HEK293 (cell line): ENCODE data around the gene CNPY4.

ENCODE experiments used
- BCL11A ChIP-seq: fragments of 450-650 bp; formaldehyde crosslinking; IDR thresholded peaks from 2 replicates; pipeline ENCODE4 v1.5.1; 2016; ENCODE audit warnings: low read depth, missing biosample characterization, missing genetic modification characterization
- GFI1B ChIP-seq: fragments of 450-650 bp; formaldehyde crosslinking; IDR thresholded peaks from 2 replicates; pipeline ENCODE4 v1.5.1; 2016; ENCODE audit warnings: missing biosample characterization, missing genetic modification characterization
- MEIS1 ChIP-seq: sonication (generic); formaldehyde crosslinking; IDR thresholded peaks from 2 replicates; pipeline ENCODE4 v1.8.1; 2022; ENCODE audit warnings: missing genetic modification reagents, mild to moderate bottlenecking, borderline replicate concordance
- OVOL3 ChIP-seq: fragments of 450-650 bp; formaldehyde crosslinking; IDR thresholded peaks from 2 replicates; pipeline ENCODE4 v1.5.1; 2016; ENCODE audit warnings: missing biosample characterization, missing genetic modification characterization
- SP7 ChIP-seq: fragments of 450-650 bp; formaldehyde crosslinking; IDR thresholded peaks from 2 replicates; pipeline ENCODE4 v1.5.1; 2016; ENCODE audit warnings: missing biosample characterization, missing genetic modification characterization
- TRIM28 ChIP-seq: IDR thresholded peaks from 2 replicates; pipeline ENCODE4 v1.6.1; 2011; ENCODE audit warnings: low read length, control low read depth, borderline replicate concordance
- YY1 ChIP-seq: fragments of 450-650 bp; formaldehyde crosslinking; IDR thresholded peaks from 2 replicates; pipeline ENCODE4 v1.5.1; 2018; ENCODE audit warnings: missing biosample characterization, missing genetic modification characterization
- ZBTB20 ChIP-seq: fragments of 450-650 bp; formaldehyde crosslinking; IDR thresholded peaks from 2 replicates; pipeline ENCODE4 v1.5.1; 2016; ENCODE audit warnings: missing biosample characterization, missing genetic modification characterization
- ZBTB8A ChIP-seq: fragments of 450-650 bp; formaldehyde crosslinking; IDR thresholded peaks from 2 replicates; pipeline ENCODE4 v1.5.1; 2016; ENCODE audit warnings: missing biosample characterization, missing genetic modification characterization
- ZFHX2 ChIP-seq: fragments of 450-650 bp; formaldehyde crosslinking; conservative IDR thresholded peaks from 2 replicates; pipeline ENCODE4 v1.5.1; 2016; ENCODE audit warnings: missing biosample characterization, missing genetic modification characterization
- ZNF114 ChIP-seq: fragments of 450-650 bp; formaldehyde crosslinking; IDR thresholded peaks from 2 replicates; pipeline ENCODE4 v1.5.0; 2017; ENCODE audit warnings: missing biosample characterization, missing genetic modification characterization
- ZNF146 ChIP-seq: fragments of 450-650 bp; formaldehyde crosslinking; IDR thresholded peaks from 2 replicates; pipeline ENCODE4 v1.5.1; 2016; ENCODE audit warnings: missing biosample characterization, missing genetic modification characterization
- ZNF174 ChIP-seq: fragments of 450-650 bp; formaldehyde crosslinking; IDR thresholded peaks from 2 replicates; pipeline ENCODE4 v1.5.0; 2017; ENCODE audit warnings: missing biosample characterization, mild to moderate bottlenecking, missing genetic modification characterization
- ZNF19 ChIP-seq: fragments of 450-650 bp; formaldehyde crosslinking; IDR thresholded peaks from 2 replicates; pipeline ENCODE4; 2016; ENCODE audit warnings: missing biosample characterization, missing genetic modification characterization, low read depth
- ZNF341 ChIP-seq: fragments of 450-650 bp; formaldehyde crosslinking; IDR thresholded peaks from 2 replicates; pipeline ENCODE4; 2016; ENCODE audit warnings: low read depth, missing biosample characterization, missing genetic modification characterization
- ZNF354C ChIP-seq: fragments of 450-650 bp; formaldehyde crosslinking; IDR thresholded peaks from 2 replicates; pipeline ENCODE4 v1.5.1; 2016; ENCODE audit warnings: missing biosample characterization, missing genetic modification characterization, low read depth, borderline replicate concordance
- ZNF48 ChIP-seq: fragments of 450-650 bp; formaldehyde crosslinking; IDR thresholded peaks from 2 replicates; pipeline ENCODE4 v1.5.1; 2016; ENCODE audit warnings: missing biosample characterization, missing genetic modification characterization
- ZNF501 ChIP-seq: fragments of 450-650 bp; formaldehyde crosslinking; IDR thresholded peaks from 2 replicates; pipeline ENCODE4 v1.5.1; 2016; ENCODE audit warnings: missing biosample characterization, missing genetic modification characterization
- ZNF530 ChIP-seq: fragments of 450-650 bp; formaldehyde crosslinking; IDR thresholded peaks from 2 replicates; pipeline ENCODE4 v1.5.1; 2016; ENCODE audit warnings: low read depth, missing biosample characterization, missing genetic modification characterization
- ZNF707 ChIP-seq: fragments of 450-650 bp; formaldehyde crosslinking; IDR thresholded peaks from 2 replicates; pipeline ENCODE4 v1.5.1; 2016; ENCODE audit warnings: missing biosample characterization, missing genetic modification characterization
- ZNF843 ChIP-seq: fragments of 450-650 bp; formaldehyde crosslinking; IDR thresholded peaks from 2 replicates; pipeline ENCODE4 v1.5.1; 2016; ENCODE audit warnings: missing biosample characterization, missing genetic modification characterization
- ZSCAN30 ChIP-seq: fragments of 450-650 bp; IDR thresholded peaks from 2 replicates; pipeline ENCODE4 v1.5.1; 2018; ENCODE audit warnings: missing biosample characterization, mild to moderate bottlenecking, missing genetic modification characterization, moderate library complexity
- TF ChIP-seq, protein P1 (sequence below): fragments of 450-650 bp; formaldehyde crosslinking; IDR thresholded peaks from 2 replicates; pipeline ENCODE4 v1.5.1; 2017; ENCODE audit warnings: missing biosample characterization, missing genetic modification characterization
- TF ChIP-seq, protein P2 (sequence below): fragments of 450-650 bp; formaldehyde crosslinking; conservative IDR thresholded peaks from 2 replicates; pipeline ENCODE4 v1.5.1; 2016; ENCODE audit warnings: low read depth, missing biosample characterization, missing genetic modification characterization
- TF ChIP-seq, protein P3 (sequence below): fragments of 450-650 bp; formaldehyde crosslinking; IDR thresholded peaks from 2 replicates; pipeline ENCODE4 v1.5.1; 2016; ENCODE audit warnings: missing biosample characterization, missing genetic modification characterization
- TF ChIP-seq, protein P4 (sequence below): fragments of 450-650 bp; formaldehyde crosslinking; IDR thresholded peaks from 2 replicates; pipeline ENCODE4 v1.5.1; 2016; ENCODE audit warnings: missing biosample characterization, missing genetic modification characterization
- TF ChIP-seq, protein P5 (sequence below): fragments of 450-650 bp; formaldehyde crosslinking; IDR thresholded peaks from 2 replicates; pipeline ENCODE4 v1.5.1; 2016; ENCODE audit warnings: missing biosample characterization, missing genetic modification characterization
- TF ChIP-seq, protein P6 (sequence below): fragments of 450-650 bp; formaldehyde crosslinking; IDR thresholded peaks from 2 replicates; pipeline ENCODE4 v1.5.1; 2016; ENCODE audit warnings: missing biosample characterization, missing genetic modification characterization

CNPY4 gene

DNA sequence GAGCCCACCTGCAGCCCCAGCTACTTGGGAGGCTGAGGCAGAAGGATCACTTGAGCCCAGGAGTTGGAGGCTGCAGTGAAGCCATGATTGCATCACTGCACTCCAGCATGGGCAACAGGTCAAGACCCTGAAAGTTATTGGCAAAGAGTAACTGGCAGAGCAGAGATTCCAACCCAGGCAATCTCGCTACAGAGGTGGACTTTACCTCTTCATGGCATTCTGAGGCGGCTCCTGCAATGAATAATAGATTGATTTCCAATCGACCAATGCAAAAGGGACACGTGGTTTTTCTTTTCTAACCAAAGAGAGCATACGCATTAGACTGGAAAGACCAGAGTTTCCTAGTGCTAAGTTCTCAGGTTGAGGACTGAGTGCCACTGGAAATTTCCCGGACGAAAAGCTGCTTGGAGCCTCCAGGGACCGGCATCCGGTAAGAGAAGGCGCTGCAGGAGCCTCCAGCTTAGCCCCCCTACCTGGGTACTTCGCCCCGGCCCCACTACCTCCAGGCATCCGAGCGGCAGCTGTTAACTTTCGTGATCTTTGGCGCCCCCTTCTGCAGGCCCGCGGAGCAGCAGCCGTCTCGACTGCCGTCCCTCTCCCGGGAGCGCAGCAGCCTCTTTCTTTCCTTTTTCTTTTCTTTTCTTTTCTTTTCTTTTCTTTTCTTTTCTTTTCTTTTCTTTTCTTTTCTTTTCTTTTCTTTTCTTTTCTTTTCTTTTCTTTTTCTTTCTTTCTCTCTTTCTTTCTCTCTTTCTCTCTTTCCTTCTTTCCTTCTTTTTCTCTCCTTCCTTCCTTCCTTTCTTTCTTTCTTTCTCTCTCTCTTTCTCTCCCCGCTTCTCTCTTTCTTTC lies 11.4 kb downstream of the CNPY4 start (continued):
- TF ChIP-seq, protein P1, sequence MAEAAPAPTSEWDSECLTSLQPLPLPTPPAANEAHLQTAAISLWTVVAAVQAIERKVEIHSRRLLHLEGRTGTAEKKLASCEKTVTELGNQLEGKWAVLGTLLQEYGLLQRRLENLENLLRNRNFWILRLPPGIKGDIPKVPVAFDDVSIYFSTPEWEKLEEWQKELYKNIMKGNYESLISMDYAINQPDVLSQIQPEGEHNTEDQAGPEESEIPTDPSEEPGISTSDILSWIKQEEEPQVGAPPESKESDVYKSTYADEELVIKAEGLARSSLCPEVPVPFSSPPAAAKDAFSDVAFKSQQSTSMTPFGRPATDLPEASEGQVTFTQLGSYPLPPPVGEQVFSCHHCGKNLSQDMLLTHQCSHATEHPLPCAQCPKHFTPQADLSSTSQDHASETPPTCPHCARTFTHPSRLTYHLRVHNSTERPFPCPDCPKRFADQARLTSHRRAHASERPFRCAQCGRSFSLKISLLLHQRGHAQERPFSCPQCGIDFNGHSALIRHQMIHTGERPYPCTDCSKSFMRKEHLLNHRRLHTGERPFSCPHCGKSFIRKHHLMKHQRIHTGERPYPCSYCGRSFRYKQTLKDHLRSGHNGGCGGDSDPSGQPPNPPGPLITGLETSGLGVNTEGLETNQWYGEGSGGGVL (tag by site-specific recombination), result no peak
- no peak for TF ChIP-seq ZNF114
- TF ChIP-seq ZNF530 (tag by site-specific recombination), result no peak
- no peak for TF ChIP-seq ZFHX2 (tag by site-specific recombination)
- no peak for TF ChIP-seq ZSCAN30 (tag by site-specific recombination)
- no peak for TF ChIP-seq ZNF174
- TF ChIP-seq ZNF354C (tag by site-specific recombination), result no peak
- no peak for TF ChIP-seq ZNF341 (tag by site-specific recombination)
- TF ChIP-seq MEIS1 (CRISPR knock-in tag), result no peak
- TF ChIP-seq BCL11A (tag by site-specific recombination), result no peak
- no peak for TF ChIP-seq ZNF501 (tag by site-specific recombination)
- no peak for TF ChIP-seq ZNF843
- TF ChIP-seq, protein P2, sequence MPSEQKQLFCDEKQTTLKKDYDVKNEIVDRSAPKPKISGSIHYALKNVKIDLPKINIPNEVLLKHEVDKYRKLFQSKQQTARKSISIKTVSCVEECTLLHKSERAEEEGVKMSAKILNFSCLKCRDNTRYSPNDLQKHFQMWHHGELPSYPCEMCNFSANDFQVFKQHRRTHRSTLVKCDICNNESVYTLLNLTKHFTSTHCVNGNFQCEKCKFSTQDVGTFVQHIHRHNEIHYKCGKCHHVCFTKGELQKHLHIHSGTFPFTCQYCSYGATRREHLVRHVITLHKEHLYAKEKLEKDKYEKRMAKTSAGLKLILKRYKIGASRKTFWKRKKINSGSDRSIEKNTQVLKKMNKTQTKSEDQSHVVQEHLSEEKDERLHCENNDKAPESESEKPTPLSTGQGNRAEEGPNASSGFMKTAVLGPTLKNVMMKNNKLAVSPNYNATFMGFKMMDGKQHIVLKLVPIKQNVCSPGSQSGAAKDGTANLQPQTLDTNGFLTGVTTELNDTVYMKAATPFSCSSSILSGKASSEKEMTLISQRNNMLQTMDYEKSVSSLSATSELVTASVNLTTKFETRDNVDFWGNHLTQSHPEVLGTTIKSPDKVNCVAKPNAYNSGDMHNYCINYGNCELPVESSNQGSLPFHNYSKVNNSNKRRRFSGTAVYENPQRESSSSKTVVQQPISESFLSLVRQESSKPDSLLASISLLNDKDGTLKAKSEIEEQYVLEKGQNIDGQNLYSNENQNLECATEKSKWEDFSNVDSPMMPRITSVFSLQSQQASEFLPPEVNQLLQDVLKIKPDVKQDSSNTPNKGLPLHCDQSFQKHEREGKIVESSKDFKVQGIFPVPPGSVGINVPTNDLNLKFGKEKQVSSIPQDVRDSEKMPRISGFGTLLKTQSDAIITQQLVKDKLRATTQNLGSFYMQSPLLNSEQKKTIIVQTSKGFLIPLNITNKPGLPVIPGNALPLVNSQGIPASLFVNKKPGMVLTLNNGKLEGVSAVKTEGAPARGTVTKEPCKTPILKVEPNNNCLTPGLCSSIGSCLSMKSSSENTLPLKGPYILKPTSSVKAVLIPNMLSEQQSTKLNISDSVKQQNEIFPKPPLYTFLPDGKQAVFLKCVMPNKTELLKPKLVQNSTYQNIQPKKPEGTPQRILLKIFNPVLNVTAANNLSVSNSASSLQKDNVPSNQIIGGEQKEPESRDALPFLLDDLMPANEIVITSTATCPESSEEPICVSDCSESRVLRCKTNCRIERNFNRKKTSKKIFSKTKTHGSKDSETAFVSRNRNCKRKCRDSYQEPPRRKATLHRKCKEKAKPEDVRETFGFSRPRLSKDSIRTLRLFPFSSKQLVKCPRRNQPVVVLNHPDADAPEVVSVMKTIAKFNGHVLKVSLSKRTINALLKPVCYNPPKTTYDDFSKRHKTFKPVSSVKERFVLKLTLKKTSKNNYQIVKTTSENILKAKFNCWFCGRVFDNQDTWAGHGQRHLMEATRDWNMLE (tag by site-specific recombination), result no peak
- TF ChIP-seq GFI1B, result no peak
- TF ChIP-seq, protein P3, sequence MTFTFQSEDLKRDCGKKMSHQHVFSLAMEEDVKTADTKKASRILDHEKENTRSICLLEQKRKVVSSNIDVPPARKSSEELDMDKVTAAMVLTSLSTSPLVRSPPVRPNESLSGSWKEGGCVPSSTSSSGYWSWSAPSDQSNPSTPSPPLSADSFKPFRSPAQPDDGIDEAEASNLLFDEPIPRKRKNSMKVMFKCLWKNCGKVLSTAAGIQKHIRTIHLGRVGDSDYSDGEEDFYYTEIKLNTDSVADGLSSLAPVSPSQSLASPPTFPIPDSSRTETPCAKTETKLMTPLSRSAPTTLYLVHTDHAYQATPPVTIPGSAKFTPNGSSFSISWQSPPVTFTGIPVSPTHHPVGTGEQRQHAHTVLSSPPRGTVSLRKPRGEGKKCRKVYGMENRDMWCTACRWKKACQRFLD (tag by site-specific recombination), result no peak
- no peak for TF ChIP-seq ZNF48 (tag by site-specific recombination)
- TF ChIP-seq, protein P4, sequence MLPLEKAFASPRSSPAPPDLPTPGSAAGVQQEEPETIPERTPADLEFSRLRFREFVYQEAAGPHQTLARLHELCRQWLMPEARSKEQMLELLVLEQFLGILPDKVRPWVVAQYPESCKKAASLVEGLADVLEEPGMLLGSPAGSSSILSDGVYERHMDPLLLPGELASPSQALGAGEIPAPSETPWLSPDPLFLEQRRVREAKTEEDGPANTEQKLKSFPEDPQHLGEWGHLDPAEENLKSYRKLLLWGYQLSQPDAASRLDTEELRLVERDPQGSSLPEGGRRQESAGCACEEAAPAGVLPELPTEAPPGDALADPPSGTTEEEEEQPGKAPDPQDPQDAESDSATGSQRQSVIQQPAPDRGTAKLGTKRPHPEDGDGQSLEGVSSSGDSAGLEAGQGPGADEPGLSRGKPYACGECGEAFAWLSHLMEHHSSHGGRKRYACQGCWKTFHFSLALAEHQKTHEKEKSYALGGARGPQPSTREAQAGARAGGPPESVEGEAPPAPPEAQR (tag by site-specific recombination), result no peak
- no peak for TF ChIP-seq YY1 (tag by site-specific recombination)
- no peak; the same call in 1 of the 2 replicates for TF ChIP-seq SP7
- no peak for TF ChIP-seq OVOL3 (tag by site-specific recombination)
- TF ChIP-seq ZBTB20, result no peak
- peak; percentile 29; the same call in 1 of the 2 replicates for TF ChIP-seq ZBTB8A (tag by site-specific recombination)
- TF ChIP-seq, protein P5, sequence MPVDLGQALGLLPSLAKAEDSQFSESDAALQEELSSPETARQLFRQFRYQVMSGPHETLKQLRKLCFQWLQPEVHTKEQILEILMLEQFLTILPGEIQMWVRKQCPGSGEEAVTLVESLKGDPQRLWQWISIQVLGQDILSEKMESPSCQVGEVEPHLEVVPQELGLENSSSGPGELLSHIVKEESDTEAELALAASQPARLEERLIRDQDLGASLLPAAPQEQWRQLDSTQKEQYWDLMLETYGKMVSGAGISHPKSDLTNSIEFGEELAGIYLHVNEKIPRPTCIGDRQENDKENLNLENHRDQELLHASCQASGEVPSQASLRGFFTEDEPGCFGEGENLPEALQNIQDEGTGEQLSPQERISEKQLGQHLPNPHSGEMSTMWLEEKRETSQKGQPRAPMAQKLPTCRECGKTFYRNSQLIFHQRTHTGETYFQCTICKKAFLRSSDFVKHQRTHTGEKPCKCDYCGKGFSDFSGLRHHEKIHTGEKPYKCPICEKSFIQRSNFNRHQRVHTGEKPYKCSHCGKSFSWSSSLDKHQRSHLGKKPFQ, result no peak; the same call in 1 of the 2 replicates
- TF ChIP-seq, protein P6, sequence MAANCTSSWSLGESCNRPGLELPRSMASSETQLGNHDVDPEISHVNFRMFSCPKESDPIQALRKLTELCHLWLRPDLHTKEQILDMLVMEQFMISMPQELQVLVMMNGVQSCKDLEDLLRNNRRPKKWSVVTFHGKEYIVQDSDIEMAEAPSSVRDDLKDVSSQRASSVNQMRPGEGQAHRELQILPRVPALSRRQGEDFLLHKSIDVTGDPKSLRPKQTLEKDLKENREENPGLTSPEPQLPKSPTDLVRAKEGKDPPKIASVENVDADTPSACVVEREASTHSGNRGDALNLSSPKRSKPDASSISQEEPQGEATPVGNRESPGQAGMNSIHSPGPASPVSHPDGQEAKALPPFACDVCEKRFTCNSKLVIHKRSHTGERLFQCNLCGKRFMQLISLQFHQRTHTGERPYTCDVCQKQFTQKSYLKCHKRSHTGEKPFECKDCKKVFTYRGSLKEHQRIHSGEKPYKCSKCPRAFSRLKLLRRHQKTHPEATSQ (tag by site-specific recombination), result no peak
- TF ChIP-seq ZNF19 (tag by site-specific recombination), result no peak
- no peak for TF ChIP-seq ZNF707 (tag by site-specific recombination)
- TF ChIP-seq TRIM28, result no peak
- TF ChIP-seq ZNF146, result no peak
